ENCODE data around the gene TNIK. TPM values are rescaled to one million over a fixed set of nuclear protein-coding genes. Genes with fewer than 3 reads are reported as not detected.

TNIK gene
- total and polyA plus RNA-seq, 10 of the 15 experiments (the other 5 are each of a cell fraction or from before 2014, with no cell fraction given) = 13.9 to 74.3 (median 48.2) TPM

DNA sequence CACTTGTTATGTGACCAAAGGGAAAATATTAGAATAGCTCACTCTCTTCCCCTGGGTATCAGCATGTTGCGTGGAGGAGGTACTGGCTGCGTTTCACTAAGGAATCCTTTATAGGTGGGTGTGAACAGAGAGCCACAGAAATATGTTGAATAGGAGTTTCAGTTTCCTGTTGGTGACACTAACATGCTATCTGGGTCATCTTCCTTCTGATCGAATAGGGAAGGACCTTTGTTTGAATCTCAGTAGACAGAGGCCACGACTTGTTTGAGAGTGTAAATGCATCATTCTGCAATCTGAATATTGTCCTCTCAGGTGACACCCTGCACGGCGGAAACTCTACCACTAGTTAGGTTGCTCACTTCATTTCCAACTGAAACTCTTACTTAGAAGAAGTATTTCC lies 275.8 kb downstream of the TNIK start (continued):
- TF ChIP-seq USF2 (IDR thresholded peaks at IDR 0.05; ENCODE audit: borderline replicate concordance, low read depth, low read length) (no peak), CREM (IDR thresholded peaks at IDR 0.05; ENCODE audit: low read depth) (no peak; the same call in 1 of the 2 replicates), BHLHE40 (IDR thresholded peaks at IDR 0.05; ENCODE audit: borderline replicate concordance in 1 of 2, low read depth in 2 of 2, low read length in 1 of 2) (peak; percentile 20 to 26; a peak in 1 of 4 replicates), E2F8 (IDR thresholded peaks at IDR 0.05; ENCODE audit: low read depth, partially characterized antibody) (no peak), NR2C2 (IDR thresholded peaks at IDR 0.05; ENCODE audit: borderline replicate concordance, control insufficient read depth, insufficient read length, low read depth) (no peak), ZNF384 (IDR thresholded peaks at IDR 0.05; ENCODE audit: borderline replicate concordance, low read depth, low read length) (no peak), RFX5 (IDR thresholded peaks at IDR 0.05; ENCODE audit: low read depth, low read length) (no peak), TCF7 (IDR thresholded peaks at IDR 0.05; ENCODE audit: borderline replicate concordance) (no peak), EGR1 (IDR thresholded peaks at IDR 0.05; ENCODE audit: borderline replicate concordance in 1 of 2, low read depth in 2 of 2, low read length in 2 of 2) (no peak), STAT1 (conservative IDR thresholded peaks at IDR 0.05) (no peak), NR2F1 (conservative IDR thresholded peaks at IDR 0.05) (no peak), RUNX3 (IDR thresholded peaks at IDR 0.05; ENCODE audit: low read length) (peak; percentile 66), WRNIP1 (IDR thresholded peaks at IDR 0.05; ENCODE audit: borderline replicate concordance, low read depth, low read length) (no peak), IRF4 (IDR thresholded peaks at IDR 0.05; ENCODE audit: low read depth, low read length) (no peak; the same call in 1 of the 2 replicates), CEBPZ (IDR thresholded peaks at IDR 0.05; ENCODE audit: low read depth, low read length) (no peak), NBN (IDR thresholded peaks at IDR 0.05) (0 out of 2 replicates have a peak, but pooled peaks have one; percentile 12), NRF1 (conservative IDR thresholded peaks at IDR 0.05; ENCODE audit: low read depth, low read length) (no peak), NFYB (IDR thresholded peaks at IDR 0.05; ENCODE audit: insufficient read depth, low read depth, low read length) (0 out of 2 replicates have a peak, but pooled peaks have one; percentile 21)
- TF ChIP-seq, protein P1, sequence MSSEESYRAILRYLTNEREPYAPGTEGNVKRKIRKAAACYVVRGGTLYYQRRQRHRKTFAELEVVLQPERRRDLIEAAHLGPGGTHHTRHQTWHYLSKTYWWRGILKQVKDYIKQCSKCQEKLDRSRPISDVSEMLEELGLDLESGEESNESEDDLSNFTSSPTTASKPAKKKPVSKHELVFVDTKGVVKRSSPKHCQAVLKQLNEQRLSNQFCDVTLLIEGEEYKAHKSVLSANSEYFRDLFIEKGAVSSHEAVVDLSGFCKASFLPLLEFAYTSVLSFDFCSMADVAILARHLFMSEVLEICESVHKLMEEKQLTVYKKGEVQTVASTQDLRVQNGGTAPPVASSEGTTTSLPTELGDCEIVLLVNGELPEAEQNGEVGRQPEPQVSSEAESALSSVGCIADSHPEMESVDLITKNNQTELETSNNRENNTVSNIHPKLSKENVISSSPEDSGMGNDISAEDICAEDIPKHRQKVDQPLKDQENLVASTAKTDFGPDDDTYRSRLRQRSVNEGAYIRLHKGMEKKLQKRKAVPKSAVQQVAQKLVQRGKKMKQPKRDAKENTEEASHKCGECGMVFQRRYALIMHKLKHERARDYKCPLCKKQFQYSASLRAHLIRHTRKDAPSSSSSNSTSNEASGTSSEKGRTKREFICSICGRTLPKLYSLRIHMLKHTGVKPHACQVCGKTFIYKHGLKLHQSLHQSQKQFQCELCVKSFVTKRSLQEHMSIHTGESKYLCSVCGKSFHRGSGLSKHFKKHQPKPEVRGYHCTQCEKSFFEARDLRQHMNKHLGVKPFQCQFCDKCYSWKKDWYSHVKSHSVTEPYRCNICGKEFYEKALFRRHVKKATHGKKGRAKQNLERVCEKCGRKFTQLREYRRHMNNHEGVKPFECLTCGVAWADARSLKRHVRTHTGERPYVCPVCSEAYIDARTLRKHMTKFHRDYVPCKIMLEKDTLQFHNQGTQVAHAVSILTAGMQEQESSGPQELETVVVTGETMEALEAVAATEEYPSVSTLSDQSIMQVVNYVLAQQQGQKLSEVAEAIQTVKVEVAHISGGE (CRISPR knock-in tag; IDR thresholded peaks at IDR 0.05) = no peak

All from GM12878 (cell line).